PC-9 (cell line): ENCODE data around the gene EDEM1.
"Not testable (repeated sequence)": the region's sequence is repeated elsewhere in the genome, so short reads cannot be mapped to it uniquely, and the experiment has no call there.

Experiments used
- CTCF ChIP-seq: fragments of 200-600 bp; sonication (generic); conservative IDR thresholded peaks from 2 replicates; pipeline ENCODE4 v1.6.1; 2017; ENCODE audit warnings: mixed run types, antibody characterized with exemption, mild to moderate bottlenecking, moderate library complexity
- EZH2 ChIP-seq: fragments of 200-600 bp; sonication (generic); IDR thresholded peaks from 2 replicates; pipeline ENCODE4 v1.8.0; 2017; ENCODE audit warnings: antibody characterized with exemption, low read depth

- not testable (repeated sequence) for TF ChIP-seq CTCF, EZH2
These were observed 3.8 kb upstream of the EDEM1 start for GRCh38 chr3:5183714-5184113.
